Esophagus muscularis mucosa (tissue), 4 donors: ENCODE data around the gene SLC7A4.

Experiments used
- EP300 ChIP-seq: sonication (generic); formaldehyde crosslinking; IDR thresholded peaks from one replicate; pipeline ENCODE4 v1.6.1; 2017; ENCODE audit warnings: antibody characterized with exemption
- POLR2A ChIP-seq: fragments of 450-650 bp; IDR thresholded peaks from one replicate; pipeline ENCODE4 v1.6.1; 2017; ENCODE audit warnings: antibody characterized with exemption, moderate library complexity, mild to moderate bottlenecking, low read depth
- POLR2AphosphoS5 ChIP-seq, 2 donors: sonication (generic); formaldehyde crosslinking; IDR thresholded peaks; one replicate each; pipeline ENCODE4 v1.6.1; 2017; ENCODE audit warnings: antibody characterized with exemption in 2 of 2
- TF ChIP-seq, protein P1 (sequence below), 3 experiments: fragments of 200-600 bp in 2 of 3; fragments of 450-650 bp in 1 of 3; sonication (generic) in 2 of 3; IDR thresholded peaks; one replicate each; pipeline ENCODE4 v1.5.1; 2017 to 2019; ENCODE audit warnings: antibody characterized with exemption in 3 of 3, mild to moderate bottlenecking in 2 of 3, moderate library complexity in 1 of 3

DNA sequence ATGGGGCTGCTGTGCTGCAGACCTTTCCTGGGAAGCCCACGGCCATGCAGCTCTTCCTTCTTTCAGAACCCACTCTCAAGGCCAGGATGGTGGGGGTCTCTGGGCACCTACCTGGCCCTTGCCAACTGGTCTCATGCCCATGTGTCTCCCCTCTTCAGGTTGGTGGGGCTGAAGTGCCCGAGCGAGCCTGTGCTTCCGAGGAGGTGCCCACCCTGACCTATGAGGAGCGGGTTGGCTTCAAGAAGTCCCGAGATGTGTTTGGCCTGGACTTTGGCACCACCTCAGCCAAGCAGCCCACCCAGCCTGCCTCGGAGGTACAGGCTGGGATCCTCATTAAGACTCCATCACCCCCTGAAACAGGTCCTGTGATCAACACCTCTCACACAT lies 40.3 kb downstream of the SLC7A4 start:
- TF ChIP-seq, protein P1, sequence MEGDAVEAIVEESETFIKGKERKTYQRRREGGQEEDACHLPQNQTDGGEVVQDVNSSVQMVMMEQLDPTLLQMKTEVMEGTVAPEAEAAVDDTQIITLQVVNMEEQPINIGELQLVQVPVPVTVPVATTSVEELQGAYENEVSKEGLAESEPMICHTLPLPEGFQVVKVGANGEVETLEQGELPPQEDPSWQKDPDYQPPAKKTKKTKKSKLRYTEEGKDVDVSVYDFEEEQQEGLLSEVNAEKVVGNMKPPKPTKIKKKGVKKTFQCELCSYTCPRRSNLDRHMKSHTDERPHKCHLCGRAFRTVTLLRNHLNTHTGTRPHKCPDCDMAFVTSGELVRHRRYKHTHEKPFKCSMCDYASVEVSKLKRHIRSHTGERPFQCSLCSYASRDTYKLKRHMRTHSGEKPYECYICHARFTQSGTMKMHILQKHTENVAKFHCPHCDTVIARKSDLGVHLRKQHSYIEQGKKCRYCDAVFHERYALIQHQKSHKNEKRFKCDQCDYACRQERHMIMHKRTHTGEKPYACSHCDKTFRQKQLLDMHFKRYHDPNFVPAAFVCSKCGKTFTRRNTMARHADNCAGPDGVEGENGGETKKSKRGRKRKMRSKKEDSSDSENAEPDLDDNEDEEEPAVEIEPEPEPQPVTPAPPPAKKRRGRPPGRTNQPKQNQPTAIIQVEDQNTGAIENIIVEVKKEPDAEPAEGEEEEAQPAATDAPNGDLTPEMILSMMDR (IDR thresholded peaks at IDR 0.05) = no peak
- TF ChIP-seq POLR2A (no peak), EP300 (no peak), POLR2AphosphoS5 (IDR thresholded peaks at IDR 0.05) (no peak)
